Testis (tissue), 3 donors: ENCODE data around the gene DPP6. TPM values are rescaled to one million over a fixed set of nuclear protein-coding genes. Genes with fewer than 3 reads are reported as not detected.

Source experiments
- DNase-seq: peaks from one replicate; pipeline ENCODE4 v3.0.0-alpha.2; 2019
- H3K27ac ChIP-seq, 2 donors: fragments of 200-600 bp; sonication (generic); one replicate each; pipeline ENCODE4 v1.5.1; 2019
- H3K27me3 ChIP-seq: fragments of 200-600 bp; sonication (generic); one replicate; pipeline ENCODE4 v1.5.1; 2019
- H3K36me3 ChIP-seq: fragments of 200-600 bp; sonication (generic); one replicate; pipeline ENCODE4 v1.5.1; 2017; ENCODE audit warnings: low read depth; ENCODE audit errors: missing control alignments
- H3K4me1 ChIP-seq: fragments of 200-600 bp; sonication (generic); one replicate; pipeline ENCODE4 v1.5.1; 2019
- H3K4me3 ChIP-seq, 2 donors: fragments of 200-600 bp; sonication (generic); one replicate each; pipeline ENCODE4 v1.5.1; 2017 to 2019
- H3K9me3 ChIP-seq: fragments of 200-600 bp; sonication (generic); one replicate; pipeline ENCODE4 v1.5.1; 2017
- CTCF ChIP-seq, 3 experiments: fragments of 450-650 bp in 2 of 3; fragments of 200-600 bp in 1 of 3; sonication (generic) in 1 of 3; IDR thresholded peaks; one replicate each; pipeline ENCODE4 v1.5.1; 2016 to 2019; ENCODE audit warnings: antibody characterized with exemption in 3 of 3, mild to moderate bottlenecking in 2 of 3, moderate library complexity in 1 of 3
- POLR2A ChIP-seq: fragments of 450-650 bp; IDR thresholded peaks from one replicate; pipeline ENCODE4 v1.6.1; 2017; ENCODE audit warnings: antibody characterized with exemption, mild to moderate bottlenecking, moderate library complexity
- WGBS, 2 donors: methylation state at CpG; one replicate each; pipeline ENCODE4 v1.1.5; 2018; 5-methylcytosine and 5-hydroxymethylcytosine counted together
- intact Hi-C: fragments of 100-400 bp; cut with DNase I; formaldehyde crosslinking; loops from one replicate; pipeline ENCODE4 v1.15.1; 2023; ENCODE audit warnings: low total_unique reads
- polyA plus RNA-seq: library from polyadenylated mRNA; stranded (reverse); fragments of 350-450 nt; fragmentation: Illumina TruSeq; extraction: RNeasy Lipid Tissue Mini Kit (QIAGEN cat#74804); gene quantifications from one replicate; pipeline ENCODE4 v1.2.3, GENCODE V29; 2014; ENCODE audit warnings: low read depth, low replicate concordance; ENCODE audit not compliant: insufficient read depth
- total RNA-seq, 2 donors: library from RNA; depleted of rRNA; stranded (reverse); fragments of >200 nt; gene quantifications; one replicate each; pipeline ENCODE4 v1.2.3, GENCODE V29; 2016

DPP6 gene
- total and polyA plus RNA-seq, 3 donors from 2014 or later = 26.0 to 78.3 (median 52.8) TPM

- DNase-seq = no peak
- H3K4me1 ChIP-seq = no peaks in the 10 kb centered on the region
- no peaks in the 10 kb centered on the region for H3K27me3 ChIP-seq
- 61 to 67% methylated on average over 22 of the region's 22 CpGs for WGBS, 2 donors
- no peak overlapping the region for H3K27ac ChIP-seq
- H3K4me3 ChIP-seq = no peak overlapping the region
- no peaks in the 10 kb centered on the region for H3K9me3 ChIP-seq
- intact Hi-C loops = no loop called here
- H3K36me3 ChIP-seq = no peaks in the 10 kb centered on the region
- no peak for TF ChIP-seq POLR2A
- TF ChIP-seq CTCF (IDR thresholded peaks at IDR 0.05) = no peak
Measured at GRCh38 chr7:154623399-154623798, 571.2 kb downstream of the DPP6 start.

GRCh38 chr7:154627646-154628290 is 575.6 kb downstream of the DPP6 start:
- H3K9me3 ChIP-seq = no peaks in the 10 kb centered on the region
- no peak for DNase-seq
- TF ChIP-seq CTCF (IDR thresholded peaks at IDR 0.05) (no peak), POLR2A (no peak)
- 79 to 81% methylated on average over 5 of the region's 5 CpGs for WGBS, 2 donors
- no peaks in the 10 kb centered on the region for H3K36me3 ChIP-seq
- H3K27ac ChIP-seq = no peak overlapping the region
- H3K27me3 ChIP-seq = no peaks in the 10 kb centered on the region
- intact Hi-C loops = no loop called here
- H3K4me1 ChIP-seq = no peaks in the 10 kb centered on the region
- no peak overlapping the region for H3K4me3 ChIP-seq

- no peaks in the 10 kb centered on the region for H3K4me1 ChIP-seq
- H3K27ac ChIP-seq = no peak overlapping the region
- DNase-seq = no peak
- WGBS, 2 donors = 62 to 63% methylated on average over 7 of the region's 7 CpGs
- intact Hi-C loops = no loop called here
- no peak overlapping the region for H3K4me3 ChIP-seq
- TF ChIP-seq CTCF (IDR thresholded peaks at IDR 0.05) = no peak
- TF ChIP-seq POLR2A = no peak
- H3K36me3 ChIP-seq = no peaks in the 10 kb centered on the region
- H3K27me3 ChIP-seq = no peaks in the 10 kb centered on the region
- no peaks in the 10 kb centered on the region for H3K9me3 ChIP-seq
Measured at GRCh38 chr7:154628556-154628955, 576.4 kb downstream of the DPP6 start.

- no peak for TF ChIP-seq CTCF (IDR thresholded peaks at IDR 0.05)
- WGBS, 2 donors = 64 to 66% methylated on average over 4 of the region's 4 CpGs
- H3K36me3 ChIP-seq = no peaks in the 10 kb centered on the region
- H3K4me1 ChIP-seq = no peaks in the 10 kb centered on the region
- H3K27ac ChIP-seq = no peak overlapping the region
- H3K9me3 ChIP-seq = no peaks in the 10 kb centered on the region
- intact Hi-C loops = no loop called here
- DNase-seq = no peak
- no peaks in the 10 kb centered on the region for H3K27me3 ChIP-seq
- no peak overlapping the region for H3K4me3 ChIP-seq
Measured at GRCh38 chr7:154631162-154631561, 579.0 kb downstream of the DPP6 start.

- Histone ChIP-seq H3K36me3 (no peaks in the 10 kb centered on the region), H3K27me3 (no peaks in the 10 kb centered on the region), H3K9me3 (no peaks in the 10 kb centered on the region), H3K4me3 (no peak overlapping the region), H3K27ac (no peak overlapping the region), H3K4me1 (no peaks in the 10 kb centered on the region)
- TF ChIP-seq CTCF (IDR thresholded peaks at IDR 0.05) = no peak
- TF ChIP-seq POLR2A = no peak
- intact Hi-C loops = no loop called here
- 55 to 61% methylated on average over 3 of the region's 3 CpGs for WGBS, 2 donors
- no peak for DNase-seq
Measured at GRCh38 chr7:154633641-154634040, 581.4 kb downstream of the DPP6 start.
